Endothelial cell of hepatic sinusoid (primary cell): ENCODE measurements around the gene ATP10D.

Source experiments
- in situ Hi-C: cut with HindIII; loops from 2 replicates; pipeline ENCODE4 v1.10.0; 2017; ENCODE audit warnings: low sequenced_read_pairs

ATP10D gene

DNA sequence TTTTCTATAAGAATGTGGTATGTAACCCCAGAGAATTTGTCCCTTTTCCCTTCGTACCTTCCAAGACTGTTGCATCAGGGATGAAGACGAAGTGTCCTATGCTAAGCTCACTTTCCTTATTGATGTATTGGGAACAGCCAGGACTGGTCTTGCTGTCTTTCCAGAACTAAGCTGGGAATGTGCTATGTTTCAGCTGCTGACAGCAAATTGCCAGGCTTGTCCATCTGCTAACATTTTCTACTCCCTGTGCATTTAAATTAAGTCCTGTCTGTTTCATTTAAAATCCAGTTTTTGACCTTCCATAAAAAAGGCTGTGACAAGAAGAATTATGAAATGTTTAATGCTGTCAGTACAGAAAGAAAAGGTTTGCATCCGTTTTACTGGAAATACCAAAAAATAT, 87.9 kb downstream of the ATP10D start:
- in situ Hi-C loops = no loop called here

GRCh38 chr4:47577779-47578553, 92.9 kb downstream of the ATP10D start:
- in situ Hi-C loops = no loop called here

DNA sequence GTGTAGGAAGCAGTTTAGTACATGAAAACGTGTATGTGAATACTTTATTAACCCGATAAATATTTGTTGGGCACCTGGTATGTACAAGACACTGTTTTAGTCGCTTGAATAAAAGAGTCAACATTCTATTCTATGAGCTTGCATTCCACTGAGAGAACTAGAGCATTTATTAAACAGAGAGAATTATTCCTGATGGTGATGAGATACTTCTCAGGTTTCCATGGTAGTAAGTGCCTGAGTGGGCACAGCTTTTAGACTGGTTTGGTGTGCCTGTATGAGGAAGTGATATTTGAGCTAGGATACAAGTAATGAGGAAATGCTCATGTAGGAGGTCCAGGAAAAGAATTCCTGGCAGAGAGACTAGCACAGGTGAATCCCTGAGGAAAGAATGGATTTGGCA, 94.2 kb downstream of the ATP10D start:
- in situ Hi-C loops = no loop called here

GRCh38 chr4:47590325-47590724, 105.2 kb downstream of the ATP10D start:
- in situ Hi-C loops = no loop called here

GRCh38 chr4:47597696-47598095, 112.6 kb downstream of the ATP10D start:
- in situ Hi-C loops = no loop called here

DNA sequence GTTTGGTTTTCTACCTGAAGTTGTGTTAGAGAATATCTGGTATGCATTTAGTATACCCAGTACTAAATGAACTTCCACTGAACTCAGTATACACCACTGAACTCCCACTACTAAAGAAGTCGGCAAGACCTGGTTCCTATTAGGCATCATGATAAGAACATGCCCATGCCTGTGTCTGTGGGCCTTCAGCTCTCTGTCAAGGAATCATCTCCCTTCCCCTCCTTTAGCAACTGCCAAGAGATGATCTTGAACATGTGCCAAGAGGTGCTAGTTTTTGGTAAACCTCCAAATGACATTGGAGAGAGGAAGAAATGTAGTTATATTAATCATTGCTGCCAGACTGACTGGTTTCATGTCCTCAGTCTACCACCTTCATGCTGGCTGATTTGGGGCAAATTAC, 113.2 kb downstream of the ATP10D start:
- in situ Hi-C loops = no loop called here

DNA sequence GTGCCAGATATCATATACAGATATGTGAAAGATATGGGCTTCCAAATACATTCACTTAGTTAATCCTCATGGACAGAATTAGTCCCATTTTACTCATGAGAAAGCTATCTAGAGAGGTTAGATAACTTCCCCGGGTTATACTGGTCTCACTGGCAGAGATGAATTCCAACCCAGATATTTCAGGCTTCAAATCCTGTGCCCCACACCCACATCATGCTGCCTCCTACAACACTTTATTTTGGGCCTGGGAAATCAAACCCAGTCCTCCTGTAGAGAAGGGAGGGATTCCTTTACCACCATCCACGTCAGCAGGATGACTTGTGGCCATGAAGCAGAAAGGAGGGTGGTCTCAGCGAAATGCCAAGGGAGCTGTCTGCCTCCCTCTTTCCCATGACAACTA, 113.8 kb downstream of the ATP10D start:
- in situ Hi-C loops = no loop called here

- in situ Hi-C loops = no loop called here
These were observed 121.4 kb downstream of the ATP10D start for GRCh38 chr4:47606482-47606881.

GRCh38 chr4:47612116-47613023, 127.3 kb downstream of the ATP10D start:
- in situ Hi-C loops = no loop called here

DNA sequence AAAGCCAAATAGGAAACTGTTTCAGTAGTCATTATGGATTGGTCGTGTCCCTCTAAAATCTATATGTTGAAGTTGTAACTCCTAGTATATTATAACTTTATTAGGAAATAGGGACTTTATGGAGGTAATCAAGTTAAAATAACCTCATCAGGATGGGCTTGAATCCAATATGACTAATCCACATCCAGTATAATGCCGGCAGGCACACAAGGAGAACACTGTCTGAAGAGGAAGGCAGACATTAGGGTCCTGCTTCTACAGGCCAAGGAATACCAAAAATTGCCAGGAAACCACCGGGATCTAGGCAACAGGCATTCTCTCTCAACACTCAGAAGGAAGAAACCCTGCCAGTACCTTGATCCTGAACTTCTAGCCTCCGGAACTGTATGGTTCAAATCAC, 130.3 kb downstream of the ATP10D start:
- in situ Hi-C loops = no loop called here

DNA sequence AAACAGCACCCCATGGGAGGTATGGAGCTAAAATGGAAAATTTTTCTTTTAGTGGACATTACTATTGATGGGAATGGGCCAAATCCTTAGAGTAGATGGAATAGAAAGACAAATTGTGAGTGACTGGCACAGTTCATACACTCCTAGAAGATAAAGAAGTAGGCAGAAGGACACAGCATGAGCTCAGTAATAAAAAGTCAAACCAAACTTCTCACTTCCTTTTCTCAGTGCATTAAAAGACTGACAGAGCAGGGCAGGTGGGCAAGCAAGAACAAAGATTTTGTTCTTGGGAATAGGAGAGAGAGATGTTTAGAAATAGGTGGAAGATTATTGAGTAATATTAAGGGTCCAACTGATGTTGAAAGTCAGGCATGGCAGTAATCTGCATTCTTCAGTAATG, 132.5 kb downstream of the ATP10D start:
- in situ Hi-C loops = no loop called here

GRCh38 chr4:47619691-47620090, 134.6 kb downstream of the ATP10D start:
- in situ Hi-C loops = no loop called here

- in situ Hi-C loops = no loop called here
These were observed 136.1 kb downstream of the ATP10D start for GRCh38 chr4:47621181-47621580.

GRCh38 chr4:47624031-47624441, 139.0 kb downstream of the ATP10D start:
- in situ Hi-C loops = no loop called here

DNA sequence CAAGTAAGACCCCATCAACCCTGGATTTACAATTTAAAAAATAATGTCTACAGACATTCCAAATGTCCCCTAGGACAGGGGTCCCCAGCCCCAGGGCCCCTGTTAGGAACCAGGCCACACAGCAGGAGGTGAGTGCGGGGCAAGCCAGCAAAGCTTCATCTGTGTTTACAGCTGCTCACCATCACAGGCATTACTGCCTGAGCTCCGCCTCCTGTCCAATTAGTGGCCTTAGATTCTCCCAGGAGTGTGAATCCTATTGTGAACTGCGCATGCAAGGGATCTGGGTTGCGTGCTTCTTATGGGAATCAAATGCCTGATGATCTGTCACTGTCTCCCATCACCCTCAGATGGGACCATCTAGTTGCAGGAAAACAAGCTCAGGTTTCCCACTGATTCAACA, 146.1 kb downstream of the ATP10D start:
- in situ Hi-C loops = no loop called here

DNA sequence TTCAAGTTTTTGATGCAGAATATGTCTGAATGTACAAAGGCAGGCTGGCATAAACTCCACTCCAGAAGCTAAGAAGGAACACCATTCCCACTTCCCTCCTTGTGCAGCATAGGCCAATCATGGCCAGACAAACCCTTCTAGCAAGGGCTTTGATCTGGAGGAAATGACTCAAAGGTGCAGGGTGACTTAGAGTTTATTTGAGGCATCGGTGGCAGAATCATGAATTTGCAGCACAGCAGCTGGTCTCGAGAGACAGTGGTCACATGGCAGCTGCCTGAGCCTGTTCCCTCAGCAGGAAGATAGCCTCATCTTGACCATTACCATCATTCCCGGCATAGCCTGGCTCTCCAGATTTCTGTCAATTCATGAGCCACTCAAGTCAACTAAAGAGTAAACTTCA, 154.5 kb downstream of the ATP10D start:
- in situ Hi-C loops = no loop called here

GRCh38 chr4:47640911-47641310, 155.8 kb downstream of the ATP10D start:
- in situ Hi-C loops = no loop called here

GRCh38 chr4:47641755-47642154, 156.7 kb downstream of the ATP10D start:
- in situ Hi-C loops = no loop called here

DNA sequence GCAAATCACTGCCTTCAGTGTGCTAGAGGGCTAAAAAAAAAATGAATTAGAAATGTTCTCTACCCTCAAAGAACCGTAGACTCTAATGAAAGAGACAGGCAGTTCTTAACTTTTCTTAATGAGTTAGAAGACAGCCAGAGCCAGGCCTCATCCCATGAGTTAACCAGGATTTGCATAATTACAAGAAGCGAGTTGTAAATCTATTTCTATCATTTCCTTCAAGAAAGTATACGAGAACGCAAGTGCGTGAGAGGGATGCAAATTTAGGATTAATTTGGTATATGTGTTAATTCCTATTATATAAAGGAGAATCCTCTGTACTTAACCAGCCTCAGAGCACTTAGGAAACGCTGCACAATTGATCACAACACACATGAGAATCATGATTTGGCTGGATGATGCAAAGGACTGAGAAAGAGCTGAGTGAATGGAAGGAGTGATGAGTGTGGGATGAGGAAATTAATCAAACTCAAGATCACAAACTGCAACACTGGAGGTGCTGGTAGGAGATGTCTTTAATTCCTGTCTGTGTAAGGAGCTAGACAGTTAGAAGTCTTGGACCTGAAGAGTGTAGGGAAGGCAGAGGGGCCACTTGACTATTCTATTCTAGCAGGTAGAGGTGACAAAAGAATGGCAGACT, 157.2 kb downstream of the ATP10D start:
- in situ Hi-C loops = no loop called here
